Stimulated activated CD4-positive, alpha-beta T cell treated with anti-CD3 and anti-CD28 coated beads, Interleukin-1b, Interleukin-23, amount 100 ng/mL, for 4 hours (primary cell): ENCODE data around the gene CFHR3.
"Not testable (repeated sequence)": the region's sequence is repeated elsewhere in the genome, so short reads cannot be mapped to it uniquely, and the experiment has no call there.

Experiments used
- DNase-seq, 2 donors: peaks; one replicate each; pipeline ENCODE4 v3.0.0-alpha.2; 2020; ENCODE audit warnings: low read depth in 2 of 2

Gene CFHR3

DNA sequence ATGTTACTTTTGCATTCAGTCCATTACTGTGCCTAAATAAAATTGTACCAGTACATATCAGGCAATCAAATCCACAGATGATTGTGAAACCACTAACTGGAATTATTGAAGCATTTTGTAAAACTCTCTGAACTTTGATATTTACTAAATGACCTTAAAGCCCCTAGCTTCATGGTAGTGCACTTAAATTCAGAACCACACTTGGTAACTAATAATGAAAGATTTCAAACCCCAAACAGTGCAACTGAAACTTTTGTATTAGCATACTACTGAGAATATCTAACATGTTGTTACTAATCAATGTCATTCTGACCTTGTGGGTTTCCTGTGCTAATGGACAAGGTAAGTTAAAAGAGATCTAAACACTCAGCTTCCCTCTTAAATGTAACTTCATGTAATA lies at the start of gene CFHR3:
CFHR3 (plus strand) TSS at position 238 of the 400 bp plus-strand sequence; CDS start at position 285, 47 bp downstream.
- no peak for DNase-seq

DNA sequence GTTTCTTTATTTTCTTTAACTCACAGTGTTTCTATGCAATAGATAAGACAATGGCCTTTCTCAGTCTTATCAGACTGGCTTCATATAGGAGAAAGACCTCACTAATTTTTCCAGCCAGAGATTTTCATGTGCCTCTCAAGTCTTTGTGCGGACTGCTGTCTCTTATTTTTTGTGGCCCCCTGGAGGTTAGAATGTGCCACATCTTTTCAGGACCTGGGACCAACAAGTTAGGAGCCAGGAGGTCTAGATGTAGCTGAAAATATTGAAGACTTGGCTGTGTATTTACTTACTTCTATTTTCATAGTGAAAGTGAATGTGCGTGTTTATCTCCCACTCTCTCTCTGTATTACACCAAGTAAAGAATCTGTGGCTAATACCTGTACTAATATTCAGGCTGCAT lies 42.1 kb upstream of the CFHR3 start:
- no peak for DNase-seq

DNA sequence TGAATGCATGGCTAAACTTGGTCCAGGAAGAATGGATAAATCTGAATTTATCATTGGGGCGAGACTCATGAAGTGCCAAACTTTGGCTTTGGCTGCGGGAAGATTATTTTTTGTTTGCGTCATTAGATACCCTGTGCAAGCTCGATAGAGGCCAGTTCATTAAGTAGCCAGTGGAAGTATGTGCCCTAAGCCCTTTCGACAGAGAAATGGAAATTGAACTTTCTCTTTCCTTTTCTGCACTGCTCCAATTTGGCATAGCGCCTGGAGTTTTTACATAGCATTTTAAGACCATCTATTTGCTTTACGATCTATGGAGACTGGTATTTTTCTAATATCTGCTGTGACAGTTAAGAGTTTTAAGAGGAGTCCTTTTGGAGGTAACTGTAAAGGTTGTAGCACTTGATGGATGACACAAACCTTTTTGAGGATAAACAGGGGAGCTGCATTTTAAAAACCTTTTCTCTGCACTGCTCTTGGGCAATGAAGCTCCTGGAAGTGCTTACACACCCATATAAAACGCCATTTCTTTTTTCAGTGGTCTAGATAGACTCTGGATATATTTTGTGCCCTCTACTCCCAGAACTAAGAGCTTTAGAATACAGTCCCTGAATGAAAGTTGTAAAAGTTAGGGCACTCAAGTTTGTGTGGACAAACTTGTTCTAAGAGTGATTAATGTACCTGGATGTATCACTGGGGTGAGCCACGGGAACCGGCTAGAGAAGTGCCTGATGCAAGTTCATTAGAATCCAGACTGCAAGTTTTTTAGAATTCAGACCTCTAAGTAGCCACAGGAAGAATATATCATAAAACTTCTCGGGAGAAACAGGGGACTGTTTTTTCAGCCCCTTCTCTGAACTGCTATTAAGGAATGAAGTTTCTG lies 41.3 kb upstream of the CFHR3 start:
- DNase-seq, result no peak

DNA sequence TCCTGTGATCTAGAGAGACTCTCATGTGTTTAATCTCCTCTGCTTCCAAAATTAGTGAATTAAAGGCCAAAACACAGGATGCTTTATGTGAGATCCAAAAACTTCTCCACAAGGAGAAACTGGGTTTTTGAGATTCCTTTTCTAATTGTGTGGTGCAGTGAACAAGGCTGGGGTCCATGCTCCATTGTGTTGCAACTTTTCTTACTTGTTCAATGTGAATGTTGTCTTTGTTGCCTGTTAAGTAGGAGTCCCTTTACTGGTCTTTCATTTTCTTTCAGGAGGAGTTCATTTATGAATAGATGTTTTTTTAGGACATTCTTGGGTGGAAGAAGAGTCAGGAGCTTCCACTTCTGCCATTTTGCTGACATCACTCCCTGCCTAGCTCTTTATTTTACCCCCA lies 40.6 kb upstream of the CFHR3 start:
- DNase-seq, result no peak

DNA sequence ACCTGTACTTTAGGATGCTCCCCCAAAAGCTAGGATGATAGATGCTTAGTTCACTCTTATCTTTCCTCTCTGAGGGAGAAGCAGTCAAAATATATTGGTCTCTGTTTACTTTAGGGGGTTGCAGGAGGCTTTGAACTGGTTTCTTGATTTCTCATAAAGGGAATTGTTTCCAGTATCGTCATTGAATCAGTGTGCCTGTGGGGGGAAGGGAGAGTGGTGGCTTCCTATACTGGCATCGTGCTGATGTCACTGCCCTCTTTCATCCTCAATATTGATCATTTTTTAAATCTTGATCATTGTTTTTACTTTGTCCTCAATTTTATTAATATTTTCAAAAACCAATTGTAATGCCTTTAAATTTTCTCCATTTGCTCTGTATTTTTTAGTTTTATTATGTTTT lies 40.2 kb upstream of the CFHR3 start:
- no peak for DNase-seq

DNA sequence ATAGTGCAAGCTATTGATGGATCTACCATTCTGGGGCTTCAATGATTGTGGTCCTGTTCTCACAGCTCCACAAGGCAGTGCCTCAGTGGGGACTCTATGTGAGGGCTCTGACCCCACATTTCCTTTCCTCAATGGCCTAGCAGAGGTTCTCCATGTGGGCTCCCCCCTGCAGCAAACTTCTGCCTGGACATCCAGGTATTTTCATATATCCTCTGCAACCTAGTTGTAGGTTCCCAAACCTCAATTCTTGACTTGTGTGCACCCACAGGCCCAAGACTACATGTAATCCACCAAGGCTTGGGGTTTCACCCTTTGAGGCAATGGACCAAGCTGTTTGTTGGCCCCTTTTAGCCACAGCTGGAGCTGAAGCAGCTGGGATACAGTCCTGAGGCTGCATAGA lies 35.9 kb upstream of the CFHR3 start:
- no peak for DNase-seq

DNA sequence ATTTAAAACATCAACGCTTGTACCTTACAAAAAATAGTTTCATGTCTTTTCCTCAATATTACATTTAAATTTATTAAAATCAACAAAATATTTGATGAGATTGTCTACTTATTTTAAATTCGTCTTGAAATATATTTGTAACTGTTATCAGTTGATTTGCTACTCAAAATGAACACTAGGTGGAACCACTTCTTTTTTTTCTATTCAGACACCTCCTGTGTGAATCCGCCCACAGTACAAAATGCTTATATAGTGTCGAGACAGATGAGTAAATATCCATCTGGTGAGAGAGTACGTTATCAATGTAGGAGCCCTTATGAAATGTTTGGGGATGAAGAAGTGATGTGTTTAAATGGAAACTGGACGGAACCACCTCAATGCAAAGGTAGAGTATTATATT lies 31.4 kb upstream of the CFHR3 start:
- not testable (repeated sequence) for DNase-seq

DNA sequence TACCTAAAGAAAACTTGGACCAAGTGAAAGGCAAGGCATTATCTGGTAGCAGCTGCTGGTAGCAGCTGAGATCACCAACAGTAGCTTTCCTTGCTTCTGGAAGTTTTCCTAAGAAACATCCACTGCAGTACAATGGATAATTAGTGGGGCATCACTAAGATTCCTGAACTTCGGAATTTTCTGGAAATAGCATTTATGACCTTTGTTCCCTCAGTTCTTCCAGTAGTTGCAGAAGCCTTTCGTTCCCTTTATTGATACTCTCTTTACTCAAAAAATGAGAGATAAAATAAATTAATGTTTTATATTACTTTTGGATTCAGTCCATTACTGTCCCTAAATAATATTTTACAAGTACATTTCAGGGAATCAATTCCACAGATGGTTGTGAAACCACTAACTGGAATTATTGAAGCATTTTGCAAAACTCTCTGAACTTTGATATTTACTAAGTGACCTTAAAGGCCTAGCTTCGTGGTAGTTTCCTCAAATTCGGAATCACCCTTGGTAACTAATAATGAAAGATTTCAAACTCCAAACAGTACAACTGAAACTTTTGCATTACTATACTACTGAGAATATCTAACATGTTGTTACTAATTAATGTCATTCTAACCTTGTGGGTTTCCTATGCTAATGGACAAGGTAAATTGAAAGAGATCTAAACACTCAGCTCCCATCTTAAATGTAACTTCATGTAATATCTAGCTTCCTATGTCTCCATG lies 9.5 kb upstream of the CFHR3 start:
- DNase-seq, result not testable (repeated sequence)

DNA sequence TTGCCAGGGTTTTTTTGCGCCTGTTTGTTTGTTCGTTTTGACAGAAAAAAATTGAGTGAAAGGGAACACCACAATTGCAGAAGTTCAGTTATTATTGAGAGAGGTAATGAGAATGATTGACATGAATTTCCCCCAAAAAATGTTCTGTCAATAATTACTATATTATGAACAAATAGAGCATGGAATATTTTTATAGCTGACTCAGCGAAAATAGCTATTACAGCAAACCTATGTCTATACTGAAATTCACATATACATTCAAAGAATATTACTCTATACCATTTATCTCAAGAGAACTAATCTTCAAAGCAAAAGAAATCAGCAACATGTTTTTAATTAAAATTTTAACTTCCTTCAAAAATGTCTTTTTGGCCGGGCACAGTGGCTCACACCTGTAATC lies 4.8 kb upstream of the CFHR3 start:
- not testable (repeated sequence) for DNase-seq

DNA sequence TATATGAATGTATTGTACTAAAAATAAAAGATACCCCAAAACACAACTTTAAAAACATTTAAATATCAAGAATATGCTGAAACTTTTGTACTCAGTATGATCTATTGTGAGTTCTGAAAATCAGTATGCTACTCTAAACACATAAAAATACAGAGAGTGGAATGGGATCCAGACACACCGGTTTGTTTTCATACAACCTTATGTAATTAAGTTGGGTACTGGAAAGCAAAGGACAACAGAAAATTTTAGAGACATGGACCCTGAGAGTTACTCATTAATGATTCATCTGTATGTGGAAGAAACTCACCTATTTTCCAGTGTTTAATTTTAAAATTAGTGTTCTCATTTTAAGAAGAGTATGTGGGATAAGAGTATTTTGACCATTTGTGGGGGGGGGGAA lies 927 bp upstream of the CFHR3 start:
- DNase-seq, result no peak

DNA sequence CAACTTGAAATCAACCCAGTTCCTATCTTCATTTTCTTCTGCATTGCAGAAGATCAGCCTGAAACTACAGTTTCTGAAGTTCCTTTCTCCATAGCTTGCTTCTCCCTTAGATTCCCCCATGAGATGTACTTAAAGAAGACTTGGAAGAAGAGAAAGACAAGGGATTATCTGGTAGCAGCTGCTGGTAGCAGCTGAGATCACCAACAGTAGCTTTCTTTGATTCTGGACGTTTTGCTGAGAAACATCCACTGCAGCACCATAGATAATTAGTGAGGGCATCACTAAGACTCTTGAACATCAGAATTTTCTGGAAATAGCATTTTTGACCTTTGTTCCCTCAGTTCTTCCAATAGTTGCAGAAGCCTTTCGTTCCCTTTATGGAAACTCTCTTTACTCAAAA lies 465 bp upstream of the CFHR3 start:
- DNase-seq, result no peak

DNA sequence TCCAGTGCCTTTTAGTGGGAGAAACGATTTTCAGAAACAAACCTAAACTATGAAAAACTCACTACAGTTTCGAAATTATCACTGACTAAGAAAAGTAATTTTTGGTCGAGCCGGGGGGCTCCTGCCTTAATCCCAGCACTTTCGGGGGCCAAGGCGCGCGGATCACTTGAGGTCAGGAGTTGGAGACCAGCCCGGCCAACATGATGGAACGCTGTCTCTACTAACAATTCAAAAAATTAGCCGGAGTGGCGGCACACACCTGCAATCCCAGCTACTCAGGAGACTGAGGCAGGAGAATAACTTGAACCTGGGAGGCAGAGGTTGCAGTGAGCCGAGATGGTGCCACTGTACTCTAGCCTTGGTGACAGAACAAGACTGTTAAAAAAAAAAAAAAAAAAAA lies 3.0 kb downstream of the CFHR3 start:
- no peak for DNase-seq

DNA sequence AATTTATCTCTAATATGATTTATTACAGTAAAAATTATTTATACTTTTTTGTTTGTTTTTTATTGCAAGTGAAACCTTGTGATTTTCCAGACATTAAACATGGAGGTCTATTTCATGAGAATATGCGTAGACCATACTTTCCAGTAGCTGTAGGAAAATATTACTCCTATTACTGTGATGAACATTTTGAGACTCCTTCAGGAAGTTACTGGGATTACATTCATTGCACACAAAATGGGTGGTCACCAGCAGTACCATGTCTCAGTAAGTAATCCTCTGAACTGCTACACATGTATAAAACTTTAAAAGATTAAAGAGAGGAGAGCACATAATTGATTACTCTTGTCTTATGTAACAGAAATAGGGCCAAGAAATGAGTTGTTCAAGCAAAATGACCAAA lies 4.5 kb downstream of the CFHR3 start:
- DNase-seq, result no peak

DNA sequence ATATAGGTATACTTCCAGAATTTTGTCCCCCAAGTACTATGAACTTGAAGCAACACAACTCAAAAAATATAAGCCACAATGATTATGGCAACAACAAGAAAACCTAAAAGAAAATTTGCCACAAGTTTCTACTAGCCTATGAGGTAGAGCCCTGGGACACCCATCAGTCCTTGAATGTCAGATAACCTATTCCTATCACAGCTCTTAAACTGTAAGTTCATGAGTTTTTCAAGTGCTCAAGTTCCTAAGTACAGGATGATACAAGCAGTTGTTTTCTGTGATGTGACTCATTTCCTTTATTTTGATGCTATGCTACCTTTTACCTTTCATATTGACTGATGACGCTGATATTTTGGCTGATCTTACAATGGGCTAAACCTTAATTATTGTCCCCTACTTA lies 16.6 kb downstream of the CFHR3 start:
- not testable (repeated sequence) for DNase-seq

DNA sequence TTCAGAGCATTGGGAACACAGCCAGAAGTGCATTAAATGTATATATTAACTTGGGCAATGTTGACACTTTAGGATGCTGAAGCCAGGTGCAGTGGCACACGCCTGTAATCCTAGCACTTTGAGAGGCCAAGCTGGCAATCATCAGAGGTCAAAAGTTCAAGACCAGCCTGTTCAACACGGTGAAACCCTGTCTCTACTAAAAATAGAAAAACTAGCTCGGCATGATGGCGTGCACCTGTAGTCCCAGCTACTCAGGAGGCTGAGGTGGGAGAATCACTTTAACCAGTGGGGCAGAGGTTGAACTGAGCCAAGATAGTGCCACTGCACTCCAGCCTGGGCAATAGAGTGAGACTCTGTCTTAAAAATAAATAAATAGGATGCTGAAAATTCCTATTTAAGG lies 19.5 kb downstream of the CFHR3 start:
- not testable (repeated sequence) for DNase-seq

DNA sequence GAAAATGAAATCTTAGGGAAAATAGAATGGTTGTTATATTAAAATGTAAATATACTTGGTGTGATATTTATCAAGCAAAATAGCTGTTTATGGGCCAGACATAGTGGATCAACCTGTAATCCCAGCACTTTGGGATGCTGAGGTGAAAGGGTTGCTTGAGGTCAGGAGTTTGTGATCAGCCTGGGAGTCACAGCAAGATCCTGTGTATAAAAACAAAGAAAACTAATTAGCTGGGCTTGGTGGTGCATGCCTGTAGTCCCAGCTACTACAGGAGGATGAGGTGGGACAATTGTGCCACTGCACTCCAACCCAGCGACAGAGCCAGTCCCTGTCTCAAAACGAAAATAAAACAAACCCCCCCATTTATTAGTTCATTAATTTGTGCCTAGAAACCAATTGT lies 23.3 kb downstream of the CFHR3 start:
- no peak for DNase-seq

DNA sequence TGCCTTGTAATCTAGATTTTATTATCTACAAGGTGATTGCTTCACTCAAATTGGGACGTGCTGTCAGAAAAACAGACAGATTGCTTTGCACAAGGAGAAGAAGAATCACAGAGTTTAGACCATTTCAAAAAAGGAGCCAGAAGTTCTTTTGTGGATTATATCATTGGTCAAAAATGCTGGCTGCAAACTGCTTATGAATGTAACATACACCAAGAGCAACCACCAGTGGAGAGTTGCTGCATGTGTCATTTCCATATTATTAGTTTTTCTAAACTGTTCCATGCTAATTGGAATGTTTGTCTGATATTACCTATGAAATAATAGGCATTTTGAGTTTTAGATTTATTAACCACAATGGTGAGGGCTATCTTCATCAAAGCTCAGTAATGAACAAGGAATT lies 27.3 kb downstream of the CFHR3 start:
- not testable (repeated sequence) for DNase-seq

DNA sequence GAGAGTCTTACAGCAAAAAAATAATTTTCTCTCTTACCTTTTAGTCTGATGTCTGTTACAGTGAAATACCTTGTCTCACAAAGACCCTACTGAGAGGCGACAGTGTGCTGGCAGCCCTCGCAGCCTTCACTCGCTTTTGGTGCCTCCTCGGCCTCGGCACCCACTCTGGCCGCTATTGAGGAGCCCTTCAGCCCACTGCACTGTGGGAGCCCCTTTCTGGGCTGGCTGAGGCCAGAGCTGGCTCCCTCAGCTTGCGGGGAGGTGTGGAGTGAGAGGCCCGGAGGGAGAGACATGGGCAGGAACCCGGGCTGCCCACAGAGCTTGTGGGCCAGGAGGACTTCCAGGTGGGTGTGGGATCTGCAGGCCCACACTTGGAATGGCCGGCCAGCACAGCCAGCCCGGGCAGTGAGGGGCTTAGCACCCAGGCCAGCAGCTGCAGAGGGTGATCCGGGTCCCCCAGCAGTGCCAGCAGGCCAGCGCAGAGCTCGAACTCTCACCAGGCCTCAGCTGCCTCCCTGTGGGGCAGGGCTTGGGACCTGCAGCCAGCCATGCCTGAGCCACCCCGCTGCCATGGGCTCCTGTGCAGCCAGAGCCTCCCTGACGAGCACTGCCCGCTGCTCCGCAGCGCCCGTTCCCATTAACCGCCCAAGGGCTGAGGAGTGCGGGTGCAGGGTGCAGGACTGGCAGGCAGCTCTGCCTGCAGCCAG lies 34.0 kb downstream of the CFHR3 start:
- DNase-seq, result no peak

DNA sequence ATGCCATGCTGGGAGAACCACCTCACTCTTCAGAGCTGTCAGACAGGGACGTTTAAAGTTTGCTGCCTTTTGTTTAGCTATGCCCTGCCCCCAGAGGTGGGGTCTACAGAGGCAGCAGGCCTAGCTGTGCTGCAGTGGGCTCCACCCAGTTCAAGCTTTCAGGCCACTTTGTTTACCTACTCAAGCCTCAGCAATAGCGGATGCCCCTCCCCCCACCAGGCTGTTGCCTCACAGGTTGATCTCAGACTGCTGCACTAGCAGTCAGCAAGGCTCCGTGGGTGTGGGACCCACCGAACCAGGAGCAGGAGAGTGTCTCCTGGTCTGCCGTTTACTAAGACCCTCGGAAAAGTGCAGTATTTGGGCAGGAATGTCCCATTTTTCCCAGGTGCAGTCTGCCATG lies 42.8 kb downstream of the CFHR3 start:
- not testable (repeated sequence) for DNase-seq

DNA sequence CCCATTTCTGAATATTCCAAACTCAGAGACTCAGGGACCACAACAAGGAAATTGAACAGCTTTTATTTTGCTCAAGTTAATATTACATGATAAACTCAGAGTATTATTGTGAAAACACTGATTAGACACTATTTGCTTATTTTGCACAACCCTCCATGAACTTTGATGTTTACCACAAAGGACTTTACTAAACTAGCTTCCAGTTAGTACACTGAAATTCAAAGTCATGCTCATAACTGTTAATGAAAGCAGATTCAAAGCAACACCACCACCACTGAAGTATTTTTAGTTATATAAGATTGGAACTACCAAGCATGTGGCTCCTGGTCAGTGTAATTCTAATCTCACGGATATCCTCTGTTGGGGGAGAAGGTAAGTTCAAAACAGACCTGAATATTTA lies 44.9 kb downstream of the CFHR3 start, which contains the start of gene CFHR1:
CFHR1 (plus strand) TSS at position 201 of the 400 bp plus-strand sequence; CDS start at position 315, 114 bp downstream.
- DNase-seq, result not testable (repeated sequence)

DNA sequence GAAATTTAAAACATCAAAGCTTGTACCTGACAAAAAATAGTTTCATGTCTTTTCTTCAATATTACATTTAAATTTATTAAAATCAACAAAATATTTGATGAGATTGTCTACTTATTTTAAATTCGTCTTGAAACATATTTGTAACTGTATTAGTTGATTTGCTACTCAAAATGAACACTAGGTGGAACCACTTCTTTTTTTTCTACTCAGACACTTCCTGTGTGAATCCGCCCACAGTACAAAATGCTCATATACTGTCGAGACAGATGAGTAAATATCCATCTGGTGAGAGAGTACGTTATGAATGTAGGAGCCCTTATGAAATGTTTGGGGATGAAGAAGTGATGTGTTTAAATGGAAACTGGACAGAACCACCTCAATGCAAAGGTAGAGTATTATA lies 53.2 kb downstream of the CFHR3 start:
- DNase-seq, result not testable (repeated sequence)
